OCI-LY3 (cell line): Measurements from ENCODE around the gene ITFG1.

Experiments
- EZH2phosphoT487 ChIP-seq: fragments of 200-600 bp; shearing (Covaris generic); IDR thresholded peaks from 2 replicates; pipeline ENCODE4 v1.6.1; 2018; ENCODE audit warnings: antibody characterized with exemption, mixed run types, low read depth
- TF ChIP-seq, protein P1 (sequence below): fragments of 200-600, 300-600 bp; sonication (generic); IDR thresholded peaks from 2 replicates; pipeline ENCODE4 v1.5.1; 2014; ENCODE audit warnings: antibody characterized with exemption, low read length, low read depth

- TF ChIP-seq, protein P1, sequence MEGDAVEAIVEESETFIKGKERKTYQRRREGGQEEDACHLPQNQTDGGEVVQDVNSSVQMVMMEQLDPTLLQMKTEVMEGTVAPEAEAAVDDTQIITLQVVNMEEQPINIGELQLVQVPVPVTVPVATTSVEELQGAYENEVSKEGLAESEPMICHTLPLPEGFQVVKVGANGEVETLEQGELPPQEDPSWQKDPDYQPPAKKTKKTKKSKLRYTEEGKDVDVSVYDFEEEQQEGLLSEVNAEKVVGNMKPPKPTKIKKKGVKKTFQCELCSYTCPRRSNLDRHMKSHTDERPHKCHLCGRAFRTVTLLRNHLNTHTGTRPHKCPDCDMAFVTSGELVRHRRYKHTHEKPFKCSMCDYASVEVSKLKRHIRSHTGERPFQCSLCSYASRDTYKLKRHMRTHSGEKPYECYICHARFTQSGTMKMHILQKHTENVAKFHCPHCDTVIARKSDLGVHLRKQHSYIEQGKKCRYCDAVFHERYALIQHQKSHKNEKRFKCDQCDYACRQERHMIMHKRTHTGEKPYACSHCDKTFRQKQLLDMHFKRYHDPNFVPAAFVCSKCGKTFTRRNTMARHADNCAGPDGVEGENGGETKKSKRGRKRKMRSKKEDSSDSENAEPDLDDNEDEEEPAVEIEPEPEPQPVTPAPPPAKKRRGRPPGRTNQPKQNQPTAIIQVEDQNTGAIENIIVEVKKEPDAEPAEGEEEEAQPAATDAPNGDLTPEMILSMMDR, result no peak
- TF ChIP-seq EZH2phosphoT487, result no peak
Observed at GRCh38 chr16:47311738-47312505, 148.9 kb downstream of the ITFG1 start.
